ENCODE measurements around the gene PRKAR1B.

PRKAR1B gene

GRCh38 chr7:541661-542060 is 185.4 kb downstream of the PRKAR1B start:
- DNase-seq (ENCODE audit: low read depth in 2 of 2), result no peak

GRCh38 chr7:540997-541396 is 186.1 kb downstream of the PRKAR1B start:
- no peak for DNase-seq (ENCODE audit: low read depth in 2 of 2)

- DNase-seq (ENCODE audit: low read depth in 2 of 2), result no peak
These were observed 186.5 kb downstream of the PRKAR1B start for GRCh38 chr7:540579-540978.

- DNase-seq (ENCODE audit: low read depth in 2 of 2), result no peak
These were observed 187.2 kb downstream of the PRKAR1B start for GRCh38 chr7:539731-540411.

GRCh38 chr7:538764-539685 is 188.1 kb downstream of the PRKAR1B start:
- DNase-seq (ENCODE audit: low read depth in 2 of 2), result no peak

GRCh38 chr7:537911-538634 is 189.0 kb downstream of the PRKAR1B start:
- DNase-seq (ENCODE audit: low read depth in 2 of 2), result peak; percentile 48 to 61

- no peak for DNase-seq (ENCODE audit: low read depth in 2 of 2)
These were observed 190.8 kb downstream of the PRKAR1B start for GRCh38 chr7:536231-536630.

- no peak for DNase-seq (ENCODE audit: low read depth in 2 of 2)
These were observed 192.1 kb downstream of the PRKAR1B start for GRCh38 chr7:534959-535358.

- no peak for DNase-seq (ENCODE audit: low read depth in 2 of 2)
These were observed 193.0 kb downstream of the PRKAR1B start for GRCh38 chr7:534075-534474.

GRCh38 chr7:533266-533665 is 193.8 kb downstream of the PRKAR1B start:
- no peak for DNase-seq (ENCODE audit: low read depth in 2 of 2)

- DNase-seq (ENCODE audit: low read depth in 2 of 2), result no peak
These were observed 194.5 kb downstream of the PRKAR1B start for GRCh38 chr7:532379-533143.

GRCh38 chr7:531777-532176 is 195.3 kb downstream of the PRKAR1B start:
- no peak for DNase-seq (ENCODE audit: low read depth in 2 of 2)

- DNase-seq (ENCODE audit: low read depth in 2 of 2), result no peak
These were observed 198.6 kb downstream of the PRKAR1B start for GRCh38 chr7:528451-528850.

GRCh38 chr7:527723-528122 is 199.4 kb downstream of the PRKAR1B start:
- no peak for DNase-seq (ENCODE audit: low read depth in 2 of 2)

GRCh38 chr7:526460-527034 is 200.5 kb downstream of the PRKAR1B start:
- DNase-seq (ENCODE audit: low read depth in 2 of 2), result no peak

- DNase-seq (ENCODE audit: low read depth in 2 of 2), result no peak
These were observed 201.3 kb downstream of the PRKAR1B start for GRCh38 chr7:525740-526139.

- DNase-seq (ENCODE audit: low read depth in 2 of 2), result no peak
These were observed 202.3 kb downstream of the PRKAR1B start for GRCh38 chr7:524800-525199.

- DNase-seq (ENCODE audit: low read depth in 2 of 2), result no peak
These were observed 203.4 kb downstream of the PRKAR1B start for GRCh38 chr7:523347-524336.

GRCh38 chr7:522951-523314 is 204.1 kb downstream of the PRKAR1B start:
- no peak for DNase-seq (ENCODE audit: low read depth in 2 of 2)
